ENCODE data around the gene CCNY. TPM values are rescaled to one million over a fixed set of nuclear protein-coding genes. Genes with fewer than 3 reads are reported as not detected.

Gene CCNY
- total RNA-seq, 4 donors from 2014 or later = 37.5 to 56.3 (median 43.9) TPM

GRCh38 chr10:35493196-35494118 is 157.1 kb downstream of the CCNY start:
- DNase-seq = no peak
- 88 to 92% methylated on average over 9 of the region's 9 CpGs for WGBS, 2 donors
- intact Hi-C loops (cut with DNase I) = no loop called here
- Histone ChIP-seq H3K27ac (no peak overlapping the region), H3K36me3 (no peaks in the 10 kb centered on the region), H3K9me3 (no peaks in the 10 kb centered on the region), H3K4me1 (peaks cover 9 to 27% of the 10 kb centered on the region in 2 donors), H3K27me3 (no peaks in the 10 kb centered on the region), H3K4me3 (replicated peaks in 1 of 3) (no peak overlapping the region)
- TF ChIP-seq CTCF (IDR thresholded peaks at IDR 0.05) = no peak
- no peak for TF ChIP-seq POLR2A (IDR thresholded peaks at IDR 0.05)

DNA sequence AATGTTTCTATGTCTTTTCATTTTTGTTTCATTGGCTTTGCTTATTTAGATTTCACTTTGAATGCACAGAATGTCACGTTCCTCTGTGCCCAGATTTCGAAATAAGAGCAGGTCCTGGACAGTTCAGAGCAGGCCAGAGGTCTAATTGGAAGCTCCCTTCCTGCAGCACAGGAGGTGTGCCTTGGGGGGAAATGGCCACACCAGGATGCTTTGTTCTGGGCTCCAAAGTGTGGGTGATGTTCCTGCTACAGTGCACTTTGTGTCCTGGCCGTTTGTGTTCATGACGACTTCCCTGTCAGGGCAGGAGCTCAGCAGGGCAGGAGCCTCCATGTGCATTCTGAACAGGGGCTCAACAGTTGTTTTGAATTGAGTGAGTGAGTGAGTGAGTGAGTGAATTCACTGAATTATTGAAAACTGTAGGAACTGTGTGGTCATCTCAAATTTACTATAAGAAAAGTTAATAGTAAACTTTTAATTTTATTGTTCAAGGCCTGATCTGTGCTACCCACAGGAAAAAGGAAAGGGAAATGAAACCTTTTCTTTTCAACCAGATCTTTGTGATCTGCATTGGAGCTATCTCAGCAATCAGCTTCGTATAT is 159.3 kb downstream of the CCNY start:
- 38 to 42% methylated on average over 5 of the region's 5 CpGs for WGBS, 2 donors
- Histone ChIP-seq H3K9me3 (no peaks in the 10 kb centered on the region), H3K27me3 (no peaks in the 10 kb centered on the region), H3K27ac (no peak overlapping the region), H3K4me1 (peaks cover 9 to 27% of the 10 kb centered on the region in 2 donors), H3K36me3 (no peaks in the 10 kb centered on the region), H3K4me3 (replicated peaks in 1 of 3) (no peak overlapping the region)
- TF ChIP-seq POLR2A (IDR thresholded peaks at IDR 0.05) (no peak), CTCF (IDR thresholded peaks at IDR 0.05) (no peak)
- DNase-seq = peak; percentile 17 to 23
- intact Hi-C loops (cut with DNase I) = no loop called here

GRCh38 chr10:35497909-35498308 is 161.6 kb downstream of the CCNY start:
- no peaks in the 10 kb centered on the region for H3K9me3 ChIP-seq
- intact Hi-C loops (cut with DNase I) = no loop called here
- WGBS, 2 donors = 88 to 94% methylated on average over 3 of the region's 3 CpGs

DNA sequence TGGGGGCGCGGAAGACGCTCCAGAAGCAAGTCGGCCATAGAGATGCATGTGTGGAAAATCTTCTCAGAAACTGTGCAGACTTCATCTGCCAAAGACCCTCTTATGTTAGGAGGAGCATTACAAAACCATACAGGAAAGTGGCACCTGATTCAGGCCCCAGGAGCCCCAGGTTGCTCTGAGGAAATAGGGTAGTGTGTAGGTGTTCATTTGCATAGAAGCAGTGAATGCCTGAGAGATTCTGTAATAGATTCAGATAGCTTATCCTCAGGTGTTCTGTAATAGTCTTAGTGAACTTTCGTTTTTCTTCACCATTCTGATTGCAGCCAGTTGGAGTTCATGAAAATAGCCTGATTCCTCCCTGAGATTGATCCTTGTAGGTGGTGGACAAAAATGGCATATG is 162.4 kb downstream of the CCNY start:
- WGBS, 2 donors = 91 to 94% methylated on average over 5 of the region's 5 CpGs
- Histone ChIP-seq H3K36me3 (no peaks in the 10 kb centered on the region), H3K4me3 (replicated peaks in 1 of 3) (no peak overlapping the region), H3K27me3 (no peaks in the 10 kb centered on the region), H3K4me1 (peaks cover 9 to 16% of the 10 kb centered on the region in 2 donors), H3K9me3 (no peaks in the 10 kb centered on the region), H3K27ac (no peak overlapping the region)
- intact Hi-C loops (cut with DNase I) = no loop called here
- no peak for DNase-seq
- TF ChIP-seq POLR2A (IDR thresholded peaks at IDR 0.05) (no peak), CTCF (IDR thresholded peaks at IDR 0.05) (no peak)

More at GRCh38 chr10:35497909-35498308, 161.6 kb downstream of the CCNY start:
- no peak for TF ChIP-seq CTCF (IDR thresholded peaks at IDR 0.05)
- no peak for TF ChIP-seq POLR2A (IDR thresholded peaks at IDR 0.05)
- Histone ChIP-seq H3K4me3 (replicated peaks in 1 of 3) (no peak overlapping the region), H3K36me3 (no peaks in the 10 kb centered on the region), H3K27ac (no peak overlapping the region), H3K27me3 (no peaks in the 10 kb centered on the region), H3K4me1 (peaks cover 9 to 24% of the 10 kb centered on the region in 2 donors)
- no peak for DNase-seq

DNA sequence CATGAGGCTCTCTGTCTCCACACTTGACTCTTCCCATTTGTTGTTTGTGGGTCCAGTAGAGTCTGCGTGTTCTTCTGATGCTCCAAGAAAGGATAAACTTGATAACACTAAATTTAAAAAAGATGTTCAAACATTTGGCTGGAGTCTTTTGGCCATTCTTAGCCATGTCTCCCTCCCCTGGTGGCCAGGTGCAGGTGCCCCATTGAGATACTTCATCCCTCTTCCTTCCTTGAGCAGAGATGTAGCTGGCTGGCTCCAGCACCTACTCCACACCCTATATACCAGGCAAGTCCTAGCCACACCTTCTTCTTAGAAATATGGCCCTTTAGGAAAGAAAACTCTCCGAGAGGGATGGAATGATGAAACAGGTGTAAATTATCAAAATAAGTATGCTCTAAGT is 165.6 kb downstream of the CCNY start:
- intact Hi-C loops (cut with DNase I) = no loop called here
- WGBS, 2 donors = 97 to 99% methylated on average over 2 of the region's 2 CpGs
- Histone ChIP-seq H3K36me3 (no peaks in the 10 kb centered on the region), H3K9me3 (no peaks in the 10 kb centered on the region), H3K4me3 (replicated peaks in 1 of 3) (no peak overlapping the region), H3K4me1 (peaks cover 0 to 3% of the 10 kb centered on the region in 2 donors), H3K27me3 (no peaks in the 10 kb centered on the region), H3K27ac (no peak overlapping the region)
- no peak for TF ChIP-seq CTCF (IDR thresholded peaks at IDR 0.05)
- no peak for DNase-seq
